Superior temporal gyrus (tissue), 1 donor: ENCODE measurements around the gene GSTM4.
"Not testable (repeated sequence)": the region's sequence is repeated elsewhere in the genome, so short reads cannot be mapped to it uniquely, and the experiment has no call there.

Experiments
- DNase-seq: peaks from one replicate; pipeline ENCODE4 v3.0.0-alpha.2; 2016; ENCODE audit errors: extremely low spot score

The GSTM4 gene

DNA sequence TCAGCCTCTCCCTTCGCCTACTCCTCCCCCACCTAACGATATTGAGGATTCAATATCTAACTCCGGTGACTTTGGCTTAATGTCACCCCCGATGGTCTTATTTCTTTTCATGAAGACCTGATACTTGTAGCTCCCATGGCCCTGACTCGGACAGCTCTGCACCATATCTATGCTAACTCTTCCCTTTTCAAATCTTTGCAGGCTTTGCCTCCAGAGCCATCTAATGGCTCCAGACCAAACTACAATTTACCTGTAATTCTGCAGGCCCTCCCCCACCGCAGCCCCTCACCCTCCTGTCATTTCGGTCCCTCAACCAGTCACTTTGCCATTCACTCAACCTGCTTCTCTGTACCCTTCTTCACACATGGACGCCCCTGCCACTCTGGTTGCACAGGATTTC, 48.3 kb downstream of the GSTM4 start:
- peak; percentile 1 for DNase-seq

DNA sequence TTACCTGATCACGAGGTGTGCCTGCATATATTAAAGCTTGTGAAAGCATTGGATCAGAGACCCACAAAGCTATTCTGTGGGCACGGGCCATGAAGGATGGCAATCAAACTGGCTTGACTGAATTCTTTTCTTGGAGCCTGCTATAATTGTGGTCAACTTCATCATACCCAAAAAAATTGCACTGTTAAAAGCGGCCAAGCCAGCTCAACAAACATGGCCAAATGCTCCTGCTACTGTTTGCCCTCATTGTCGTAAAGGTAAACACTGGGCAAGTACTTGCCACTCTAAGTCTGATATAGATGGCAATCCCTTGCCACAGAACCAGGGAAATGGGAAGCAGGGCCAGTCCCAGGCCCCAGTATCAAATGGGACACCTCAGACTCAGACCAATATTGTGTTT, 49.5 kb downstream of the GSTM4 start:
- DNase-seq, result peak; percentile 1

DNA sequence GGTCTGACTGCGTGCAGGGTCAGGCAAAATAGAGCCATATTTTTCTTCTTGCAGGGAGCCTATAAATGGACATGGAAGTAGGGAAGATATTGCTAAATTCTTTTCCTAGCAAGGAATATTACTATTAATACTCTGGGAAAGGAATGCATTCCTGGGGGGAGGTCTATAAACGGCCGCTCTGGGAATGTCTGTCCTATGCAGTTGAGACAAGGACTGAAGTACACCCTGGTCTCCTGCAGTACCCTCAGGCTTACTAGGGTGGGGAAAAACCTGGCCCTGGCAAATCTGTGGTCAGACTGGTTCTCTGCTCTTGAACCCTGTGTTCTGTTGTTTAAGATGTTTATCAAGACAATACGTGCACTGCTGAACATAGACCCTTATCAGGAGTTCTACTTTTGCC, 53.0 kb downstream of the GSTM4 start:
- DNase-seq, result not testable (repeated sequence)

DNA sequence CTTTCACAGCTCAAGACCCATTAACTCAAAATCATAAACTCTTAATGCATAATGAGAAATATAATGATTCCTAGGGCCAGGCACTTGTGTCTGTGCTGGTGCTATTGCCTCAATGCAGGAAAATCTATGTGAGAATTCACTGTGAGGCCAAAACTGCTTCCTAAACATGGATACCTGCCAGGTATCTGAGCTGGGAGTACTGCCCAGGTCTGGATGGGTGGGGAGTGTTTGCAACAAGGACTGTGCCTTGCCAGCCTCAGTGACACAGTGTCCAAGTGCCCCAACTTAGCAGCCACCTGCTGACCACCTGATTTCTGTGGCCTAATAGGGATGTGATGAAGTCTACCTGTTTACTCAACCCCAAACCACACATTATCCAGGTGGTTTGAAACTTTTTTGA, 53.9 kb downstream of the GSTM4 start:
- not testable (repeated sequence) for DNase-seq
